Caco-2 (cell line): ENCODE measurements around the gene ASIC1. TPM values are rescaled to one million over a fixed set of nuclear protein-coding genes. Genes with fewer than 3 reads are reported as not detected.
A peak's percentile ranks its signal among the peaks of the same experiment; 100 is the strongest.

Experiments used
- BruUV-seq: library from RNA; stranded (reverse); fragments of 400-500 nt; replicated peaks from 2 replicates; lab custom pipeline; 2021; lab: Mats Ljungman, UMichigan
- CTCF ChIA-PET: fragments of 300-600 bp; sonication (Branson Sonifier 250); formaldehyde crosslinking; loops from one replicate; lab custom pipeline; 2022; ENCODE audit warnings: antibody characterized with exemption; lab: Charles Lee
- POLR2A ChIA-PET: fragments of 300-600 bp; sonication (Branson Sonifier 250); formaldehyde crosslinking; loops from one replicate; lab custom pipeline; 2022; ENCODE audit warnings: antibody characterized with exemption; lab: Charles Lee
- DNase-seq, 2 experiments: peaks; one replicate each; pipeline versions ENCODE4 v3.0.0 to v3.0.0-alpha.2; 2020 to 2022
- H3K27me3 ChIP-seq: replicated peaks from 2 replicates; pipeline ENCODE4 v1.6.0; 2011; ENCODE audit warnings: low read length; ENCODE audit not compliant: control insufficient read depth, insufficient read depth
- H3K36me3 ChIP-seq: 2 replicates; pipeline ENCODE4 v1.5.1; 2011; ENCODE audit warnings: low read length; ENCODE audit not compliant: control insufficient read depth, insufficient read depth
- H3K4me1 ChIP-seq: fragments of 250-450 bp; sonication (Bioruptor Pico); 2 replicates; pipeline ENCODE4 v1.5.1; 2020; ENCODE audit warnings: mild to moderate bottlenecking
- H3K4me3 ChIP-seq: 2 replicates; pipeline ENCODE4 v1.5.1; 2011; ENCODE audit warnings: low read depth, mild to moderate bottlenecking, control low read depth, low read length
- H3K9me3 ChIP-seq: fragments of 250-450 bp; sonication (Bioruptor Pico); 2 replicates; pipeline ENCODE4 v1.5.1; 2020; ENCODE audit warnings: mild to moderate bottlenecking, moderate library complexity
- H3K27ac Mint-ChIP-seq: one replicate; pipeline ENCODE4 v1.8.0; 2022; ENCODE audit warnings: mixed read lengths; ENCODE audit not compliant: unreplicated experiment
- H3K27me3 Mint-ChIP-seq: one replicate; pipeline ENCODE4 v1.8.0; 2022; ENCODE audit warnings: mixed read lengths; ENCODE audit not compliant: insufficient read depth, unreplicated experiment
- H3K36me3 Mint-ChIP-seq: one replicate; pipeline ENCODE4 v1.8.0; 2022; ENCODE audit warnings: mild to moderate bottlenecking, mixed read lengths; ENCODE audit not compliant: insufficient read depth, unreplicated experiment
- H3K4me1 Mint-ChIP-seq: one replicate; pipeline ENCODE4 v1.8.0; 2022; ENCODE audit warnings: low read depth, mixed read lengths; ENCODE audit not compliant: unreplicated experiment
- H3K4me3 Mint-ChIP-seq: one replicate; pipeline ENCODE4 v1.8.0; 2022; ENCODE audit warnings: mild to moderate bottlenecking, moderate library complexity, mixed read lengths; ENCODE audit not compliant: unreplicated experiment
- H3K9me3 Mint-ChIP-seq: one replicate; pipeline ENCODE4 v1.8.0; 2022; ENCODE audit warnings: mixed read lengths; ENCODE audit not compliant: unreplicated experiment
- CTCF ChIP-seq, 2 experiments: fragments of 200-600 bp in 1 of 2; IDR thresholded peaks; 1 replicate in 1 of 2; 2 replicates in 1 of 2; pipeline versions ENCODE4 v1.5.1 to v1.8.0; 2011 to 2022; ENCODE audit warnings: antibody characterized with exemption in 1 of 2, control low read depth in 1 of 2, inconsistent platforms in 1 of 2, low read depth in 1 of 2, low read length in 1 of 2, mild to moderate bottlenecking in 1 of 2, moderate library complexity in 1 of 2; ENCODE audit not compliant: insufficient read depth in 1 of 2, severe bottlenecking in 1 of 2, unreplicated experiment in 1 of 2
- intact Hi-C: fragments of 100-400 bp; cut with micrococcal nuclease; formaldehyde crosslinking; loops from one replicate; pipeline ENCODE4 v1.10.0; 2022; ENCODE audit not compliant: unreplicated experiment
- total RNA-seq: library from RNA; stranded (reverse); gene quantifications from 2 replicates; pipeline ENCODE4 v1.2.3, GENCODE V29; 2022

The ASIC1 gene
- total RNA-seq, 1 experiment from 2014 or later: 17.8 TPM

GRCh38 chr12:50107416-50108268 is 50.2 kb downstream of the ASIC1 start:
- ChIA-PET POLR2A (interaction anchor here (1.0 kb wide), 1 partner anchor 23 kb away, joined by 3 read pairs; no protein-coding TSS in a partner anchor), CTCF (interaction anchor here (0.5 to 1.0 kb wide), 5 partner anchors 23 to 105 kb away, joined by 3 to 5 read pairs (median 3); no protein-coding TSS in a partner anchor)
- peaks cover 48% of the 10 kb centered on the region for H3K4me1 ChIP-seq
- Mint-ChIP-seq H3K27ac (no peak overlapping the region), H3K36me3 (peaks cover 18% of the 10 kb centered on the region), H3K4me1 (peaks cover 29% of the 10 kb centered on the region), H3K9me3 (no peaks in the 10 kb centered on the region), H3K27me3 (no peaks in the 10 kb centered on the region), H3K4me3 (no peak overlapping the region)
- BruUV-seq: no TSS peak
- H3K9me3 ChIP-seq: no peaks in the 10 kb centered on the region
- H3K27me3 ChIP-seq: no peaks in the 10 kb centered on the region
- H3K36me3 ChIP-seq: no peaks in the 10 kb centered on the region
- intact Hi-C loops: no loop called here
- TF ChIP-seq CTCF (IDR thresholded peaks at IDR 0.05; ENCODE audit: insufficient read depth in 1 of 2, low read depth in 1 of 2, low read length in 1 of 2, severe bottlenecking in 1 of 2, unreplicated experiment in 1 of 2): no peak
- H3K4me3 ChIP-seq: no peak overlapping the region
- DNase-seq: no peak

GRCh38 chr12:50109319-50109718 is 51.9 kb downstream of the ASIC1 start:
- ChIA-PET CTCF (interaction anchor here (0.7 to 4.4 kb wide), 7 partner anchors 9 to 79 kb away, joined by 3 to 105 read pairs (median 3); partner anchors contain the start of gene SMARCD1), POLR2A (interaction anchor here (1.8 kb wide), 1 partner anchor 24 kb away, joined by 19 read pairs; the partner anchor contains the start of gene SMARCD1)
- no peaks in the 10 kb centered on the region for H3K27me3 ChIP-seq
- H3K27ac Mint-ChIP-seq: peak overlapping the region; percentile 97
- peaks cover 15% of the 10 kb centered on the region for H3K36me3 Mint-ChIP-seq
- no peaks in the 10 kb centered on the region for H3K36me3 ChIP-seq
- intact Hi-C loops: no loop called here
- BruUV-seq: no TSS peak
- no peak for DNase-seq
- no peak overlapping the region for H3K4me3 ChIP-seq
- H3K4me3 Mint-ChIP-seq: no peak overlapping the region
- H3K9me3 Mint-ChIP-seq: no peaks in the 10 kb centered on the region
- no peak for TF ChIP-seq CTCF (IDR thresholded peaks at IDR 0.05; ENCODE audit: insufficient read depth in 1 of 2, low read depth in 1 of 2, low read length in 1 of 2, severe bottlenecking in 1 of 2, unreplicated experiment in 1 of 2)
- peaks cover 40% of the 10 kb centered on the region for H3K4me1 ChIP-seq
- H3K9me3 ChIP-seq: no peaks in the 10 kb centered on the region
- H3K4me1 Mint-ChIP-seq: peaks cover 19% of the 10 kb centered on the region
- H3K27me3 Mint-ChIP-seq: no peaks in the 10 kb centered on the region

GRCh38 chr12:50110127-50110761 is 52.8 kb downstream of the ASIC1 start:
- no TSS peak for BruUV-seq
- Mint-ChIP-seq H3K4me3 (peak overlapping the region; percentile 49), H3K27me3 (no peaks in the 10 kb centered on the region), H3K27ac (peak overlapping the region; percentile 97), H3K9me3 (no peaks in the 10 kb centered on the region), H3K4me1 (peaks cover 17% of the 10 kb centered on the region), H3K36me3 (peaks cover 17% of the 10 kb centered on the region)
- POLR2A ChIA-PET: interaction anchor here (0.5 to 1.8 kb wide), 12 partner anchors 10 to 1282 kb away, joined by 3 to 19 read pairs (median 4); partner anchors contain the start of genes RACGAP1 and SMARCD1
- Histone ChIP-seq H3K4me1 (peaks cover 31% of the 10 kb centered on the region), H3K27me3 (no peaks in the 10 kb centered on the region), H3K9me3 (no peaks in the 10 kb centered on the region), H3K4me3 (no peak overlapping the region), H3K36me3 (no peaks in the 10 kb centered on the region)
- no peak for TF ChIP-seq CTCF (IDR thresholded peaks at IDR 0.05; ENCODE audit: insufficient read depth in 1 of 2, low read depth in 1 of 2, low read length in 1 of 2, severe bottlenecking in 1 of 2, unreplicated experiment in 1 of 2)
- CTCF ChIA-PET: interaction anchor here (0.6 to 4.4 kb wide), 21 partner anchors 9 to 497 kb away, joined by 3 to 105 read pairs (median 5); partner anchors contain the start of genes CERS5 and SMARCD1
- peak; percentile 65 to 87 for DNase-seq
- intact Hi-C loops: no loop called here
